Urothelium cell line (cell line): ENCODE results near the gene ARL4D.
"Not testable (repeated sequence)": the region's sequence is repeated elsewhere in the genome, so short reads cannot be mapped to it uniquely, and the experiment has no call there.

ENCODE experiments used
- DNase-seq: peaks from one replicate; pipeline ENCODE4 v3.0.0; 2011; ENCODE audit warnings: low spot score, mixed read lengths
- FAIRE-seq: peaks from 2 replicates; lab custom pipeline; 2011; peaks lifted over from hg19 to GRCh38; lab: Jason Lieb, UNC

Gene ARL4D

GRCh38 chr17:43419375-43419882, 20.6 kb downstream of the ARL4D start:
- DNase-seq, FAIRE-seq: not testable (repeated sequence)

- DNase-seq (no peak), FAIRE-seq (no peak)
Measured at GRCh38 chr17:43423777-43424455, 25.1 kb downstream of the ARL4D start.

- no peak for FAIRE-seq
- DNase-seq, result no peak
Measured at GRCh38 chr17:43427362-43428043, 28.7 kb downstream of the ARL4D start.

GRCh38 chr17:43428524-43428923, 29.7 kb downstream of the ARL4D start:
- FAIRE-seq, result no peak
- DNase-seq, result no peak

GRCh38 chr17:43430936-43431713, 32.3 kb downstream of the ARL4D start:
- DNase-seq (no peak), FAIRE-seq (no peak)

GRCh38 chr17:43431714-43432523, 33.1 kb downstream of the ARL4D start:
- FAIRE-seq (no peak), DNase-seq (no peak)

GRCh38 chr17:43434902-43435319, 36.1 kb downstream of the ARL4D start:
- peak; percentile 40 for DNase-seq
- peak; percentile 79 for FAIRE-seq

GRCh38 chr17:43437756-43438155, 39.0 kb downstream of the ARL4D start:
- FAIRE-seq, result no peak

GRCh38 chr17:43438626-43439025, 39.8 kb downstream of the ARL4D start:
- FAIRE-seq, result no peak

More at GRCh38 chr17:43437756-43438155, 39.0 kb downstream of the ARL4D start:
- no peak for DNase-seq

GRCh38 chr17:43439041-43439440, 40.2 kb downstream of the ARL4D start:
- DNase-seq (no peak), FAIRE-seq (no peak)

More at GRCh38 chr17:43438626-43439025, 39.8 kb downstream of the ARL4D start:
- DNase-seq, result no peak

- DNase-seq (no peak), FAIRE-seq (no peak)
Measured at GRCh38 chr17:43442711-43443110, 43.9 kb downstream of the ARL4D start.

- DNase-seq (no peak), FAIRE-seq (no peak)
Measured at GRCh38 chr17:43443381-43443780, 44.6 kb downstream of the ARL4D start.

GRCh38 chr17:43444223-43445008, 45.6 kb downstream of the ARL4D start:
- DNase-seq, result no peak
- peak; percentile 42 for FAIRE-seq

- FAIRE-seq, result no peak
- no peak for DNase-seq
Measured at GRCh38 chr17:43445009-43445589, 46.3 kb downstream of the ARL4D start.

GRCh38 chr17:43446773-43447172, 48.0 kb downstream of the ARL4D start:
- DNase-seq, result no peak
- no peak for FAIRE-seq

- no peak for FAIRE-seq
Measured at GRCh38 chr17:43448720-43449469, 50.1 kb downstream of the ARL4D start.

GRCh38 chr17:43449470-43450248, 50.9 kb downstream of the ARL4D start:
- no peak for FAIRE-seq
- no peak for DNase-seq

More at GRCh38 chr17:43448720-43449469, 50.1 kb downstream of the ARL4D start:
- DNase-seq, result no peak
